ENCODE measurements around the gene KIAA0513.
A peak's percentile ranks its signal among the peaks of the same experiment; 100 is the strongest.
"Not testable (repeated sequence)": the region's sequence is repeated elsewhere in the genome, so short reads cannot be mapped to it uniquely, and the experiment has no call there.

Gene KIAA0513

DNA sequence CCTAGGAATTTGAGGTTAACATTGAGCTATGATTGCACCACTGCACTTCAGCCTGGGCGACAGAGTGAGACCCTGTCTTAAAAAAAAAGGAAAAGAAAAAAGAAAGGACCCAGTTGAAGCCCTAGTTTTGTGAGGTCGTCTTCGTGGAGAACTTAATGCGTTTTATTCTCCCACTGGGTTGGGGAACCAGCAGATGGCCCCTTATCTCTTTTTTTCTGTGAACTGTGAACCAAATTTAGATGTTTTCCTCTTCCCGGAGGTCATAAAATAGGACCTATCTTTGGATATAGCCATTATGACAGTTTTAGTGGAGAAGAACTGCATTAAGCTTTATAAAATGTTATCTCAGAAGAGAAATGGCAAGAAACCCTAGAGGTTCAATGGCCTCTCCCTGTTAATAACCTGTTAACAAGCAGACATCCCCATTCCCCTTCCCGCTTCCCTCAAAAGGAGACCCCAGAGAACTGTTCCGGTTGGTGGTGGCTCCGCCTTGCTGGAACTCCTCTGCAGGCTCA is 23.5 kb downstream of the KIAA0513 start:
- TF ChIP-seq, protein P1, sequence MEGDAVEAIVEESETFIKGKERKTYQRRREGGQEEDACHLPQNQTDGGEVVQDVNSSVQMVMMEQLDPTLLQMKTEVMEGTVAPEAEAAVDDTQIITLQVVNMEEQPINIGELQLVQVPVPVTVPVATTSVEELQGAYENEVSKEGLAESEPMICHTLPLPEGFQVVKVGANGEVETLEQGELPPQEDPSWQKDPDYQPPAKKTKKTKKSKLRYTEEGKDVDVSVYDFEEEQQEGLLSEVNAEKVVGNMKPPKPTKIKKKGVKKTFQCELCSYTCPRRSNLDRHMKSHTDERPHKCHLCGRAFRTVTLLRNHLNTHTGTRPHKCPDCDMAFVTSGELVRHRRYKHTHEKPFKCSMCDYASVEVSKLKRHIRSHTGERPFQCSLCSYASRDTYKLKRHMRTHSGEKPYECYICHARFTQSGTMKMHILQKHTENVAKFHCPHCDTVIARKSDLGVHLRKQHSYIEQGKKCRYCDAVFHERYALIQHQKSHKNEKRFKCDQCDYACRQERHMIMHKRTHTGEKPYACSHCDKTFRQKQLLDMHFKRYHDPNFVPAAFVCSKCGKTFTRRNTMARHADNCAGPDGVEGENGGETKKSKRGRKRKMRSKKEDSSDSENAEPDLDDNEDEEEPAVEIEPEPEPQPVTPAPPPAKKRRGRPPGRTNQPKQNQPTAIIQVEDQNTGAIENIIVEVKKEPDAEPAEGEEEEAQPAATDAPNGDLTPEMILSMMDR (IDR thresholded peaks at IDR 0.05; ENCODE audit: low read depth, low read length, missing control alignments): no peak
- DNase-seq: no peak
- Histone ChIP-seq H3K4me3 (ENCODE audit: low read depth, low read length) (no peak overlapping the region), H3K36me3 (replicated peaks) (no peaks in the 10 kb centered on the region), H3K27me3 (replicated peaks) (no peaks in the 10 kb centered on the region), H3K27ac (peak overlapping the region; percentile 23)
- in situ Hi-C loops (cut with HindIII; ENCODE audit: low pct_ligation_motif_present, low sequenced_read_pairs): no loop called here

DNA sequence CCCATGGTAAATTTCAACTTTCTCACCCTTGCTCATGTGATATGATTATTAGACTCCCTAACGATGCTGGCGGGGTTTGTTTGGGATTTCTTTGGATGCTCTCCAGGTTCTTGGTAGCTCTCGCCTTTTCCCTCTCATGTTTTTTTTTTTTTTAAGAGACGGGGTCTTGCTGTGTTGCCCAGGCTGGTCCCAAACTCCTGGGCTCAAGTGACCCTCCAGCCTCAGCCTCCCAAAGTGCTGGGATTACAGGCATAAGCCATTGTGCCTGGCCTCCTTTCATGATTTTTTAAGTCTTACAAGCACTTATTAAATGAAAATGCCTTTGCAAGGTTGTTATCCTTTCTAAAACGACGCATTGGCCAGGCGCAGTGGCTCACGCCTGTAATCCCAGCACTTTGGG is 24.1 kb downstream of the KIAA0513 start:
- TF ChIP-seq, protein P1 (IDR thresholded peaks at IDR 0.05; ENCODE audit: low read depth, low read length, missing control alignments): no peak

DNA sequence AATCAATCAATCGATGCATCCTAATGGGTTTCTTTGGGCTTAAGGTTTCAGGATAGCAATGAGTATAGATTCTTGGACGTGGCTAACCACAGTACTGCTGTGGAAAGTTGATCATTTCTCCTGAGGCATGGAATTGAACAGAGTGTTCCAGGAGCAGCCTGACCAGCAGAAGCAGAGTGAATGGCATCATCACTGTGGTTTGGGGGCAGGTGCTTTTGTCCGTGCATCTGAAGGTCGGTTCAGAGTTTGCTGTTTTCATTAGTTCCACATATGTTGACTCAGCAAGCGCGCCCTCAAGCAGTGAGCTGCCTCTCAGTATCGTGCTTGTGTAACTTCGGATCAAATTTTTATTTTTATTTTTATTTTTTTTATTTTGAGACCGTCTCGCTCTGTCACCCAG is 24.9 kb downstream of the KIAA0513 start:
- in situ Hi-C loops (cut with HindIII; ENCODE audit: low pct_ligation_motif_present, low sequenced_read_pairs): no loop called here
- H3K36me3 ChIP-seq (replicated peaks): no peaks in the 10 kb centered on the region
- no peak overlapping the region for H3K27ac ChIP-seq
- H3K4me3 ChIP-seq (ENCODE audit: low read depth, low read length): no peak overlapping the region
- TF ChIP-seq, protein P1 (IDR thresholded peaks at IDR 0.05; ENCODE audit: low read depth, low read length, missing control alignments): no peak
- H3K27me3 ChIP-seq (replicated peaks): no peaks in the 10 kb centered on the region
- DNase-seq: no peak

More for the DNA sequence above, 24.1 kb downstream of the KIAA0513 start:
- no peak overlapping the region for H3K4me3 ChIP-seq (ENCODE audit: low read depth, low read length)
- no peak for DNase-seq
- in situ Hi-C loops (cut with HindIII; ENCODE audit: low pct_ligation_motif_present, low sequenced_read_pairs): no loop called here
- H3K27ac ChIP-seq: no peak overlapping the region
- no peaks in the 10 kb centered on the region for H3K36me3 ChIP-seq (replicated peaks)
- H3K27me3 ChIP-seq (replicated peaks): no peaks in the 10 kb centered on the region

DNA sequence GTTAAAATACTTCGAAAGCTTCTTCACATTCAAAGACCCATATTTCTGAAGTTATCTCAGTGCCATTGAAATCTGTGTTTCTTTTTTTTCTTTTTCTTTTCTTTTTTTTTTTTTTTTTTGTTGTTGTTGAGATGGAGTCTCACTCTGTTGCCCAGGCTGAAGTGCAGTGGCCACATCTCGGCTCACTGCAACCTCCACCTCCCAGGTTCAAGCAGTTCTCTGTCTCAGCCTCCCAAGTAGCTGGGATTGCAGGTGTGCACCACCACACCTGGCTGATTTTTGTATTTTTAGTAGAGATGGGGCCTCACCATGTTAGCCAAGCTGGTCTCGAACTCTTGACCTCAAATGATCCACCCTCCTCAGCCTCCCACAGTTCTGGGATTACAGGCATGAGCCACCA is 26.7 kb downstream of the KIAA0513 start:
- H3K27me3 ChIP-seq (replicated peaks); in situ Hi-C loops (cut with HindIII; ENCODE audit: low pct_ligation_motif_present, low sequenced_read_pairs); H3K4me3 ChIP-seq (ENCODE audit: low read depth, low read length); H3K27ac ChIP-seq; DNase-seq; H3K36me3 ChIP-seq (replicated peaks): not testable (repeated sequence)

DNA sequence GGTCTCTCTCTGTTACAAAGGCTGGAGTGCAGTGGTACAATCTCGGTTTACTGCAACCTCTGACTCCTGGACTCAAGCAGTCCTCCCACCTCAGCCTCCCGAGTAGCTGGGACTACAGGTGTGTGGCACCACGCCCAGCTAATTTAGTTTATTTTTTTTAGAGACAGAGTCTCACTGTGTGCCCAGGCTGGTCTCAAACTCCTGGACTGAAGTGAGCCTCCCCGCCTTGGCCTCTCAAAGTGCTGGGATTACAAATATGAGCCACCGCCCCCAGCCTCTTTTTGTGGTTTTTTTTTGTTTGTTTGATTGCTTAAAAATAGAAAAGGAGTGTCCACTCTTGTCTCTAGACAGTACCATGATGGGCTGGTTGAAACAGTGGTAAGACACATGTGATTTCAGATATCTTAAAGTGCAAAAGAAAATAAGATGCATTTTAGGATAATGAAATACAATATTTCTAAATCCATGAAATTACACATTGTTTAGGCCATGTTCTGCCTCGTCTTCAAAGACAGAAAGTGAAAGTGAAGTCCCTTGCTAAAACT is 27.4 kb downstream of the KIAA0513 start:
- Histone ChIP-seq H3K36me3 (replicated peaks) (no peaks in the 10 kb centered on the region), H3K27ac (peak overlapping the region; percentile 71), H3K4me3 (ENCODE audit: low read depth, low read length) (peak overlapping the region; percentile 39), H3K27me3 (replicated peaks) (no peaks in the 10 kb centered on the region)
- in situ Hi-C loops (cut with HindIII; ENCODE audit: low pct_ligation_motif_present, low sequenced_read_pairs): no loop called here
- DNase-seq: no peak
- TF ChIP-seq, protein P1 (IDR thresholded peaks at IDR 0.05; ENCODE audit: low read depth, low read length, missing control alignments): no peak

DNA sequence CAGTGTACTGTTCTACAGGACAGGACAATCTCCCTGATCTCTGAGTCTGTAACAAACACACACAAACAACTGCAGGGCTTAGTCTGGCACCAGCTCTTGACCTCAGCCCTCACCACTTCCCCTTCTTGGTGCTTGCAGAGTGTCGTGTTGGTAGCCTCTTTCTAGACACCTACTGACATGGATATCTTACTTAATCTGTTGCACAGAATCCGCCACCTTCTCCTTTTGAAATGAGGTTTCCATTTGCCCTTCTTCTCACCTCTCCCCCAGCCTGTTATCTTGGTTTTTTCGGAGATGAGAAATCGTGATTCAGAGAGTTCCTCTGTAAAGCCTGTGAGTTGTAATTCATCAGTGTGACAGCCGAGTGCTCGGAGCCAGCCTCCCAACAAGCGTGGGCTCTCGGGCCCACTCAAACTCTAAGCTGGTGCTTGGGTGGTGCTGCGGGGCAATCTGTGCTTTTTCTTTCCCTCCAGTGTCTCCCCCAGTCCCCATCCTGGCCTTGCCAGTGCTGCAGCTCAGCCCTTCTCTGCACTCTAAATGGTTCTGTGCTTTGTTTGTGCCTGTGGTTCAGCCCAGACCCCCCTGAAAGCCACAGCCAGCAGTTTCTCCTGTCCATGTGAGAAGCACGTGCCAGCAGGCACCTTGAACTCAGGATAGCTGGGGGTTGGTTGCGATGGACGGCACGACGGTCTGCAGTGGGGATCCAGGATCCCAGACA is 28.1 kb downstream of the KIAA0513 start:
- Histone ChIP-seq H3K27me3 (replicated peaks) (no peaks in the 10 kb centered on the region), H3K27ac (peak overlapping the region; percentile 71), H3K4me3 (ENCODE audit: low read depth, low read length) (peak overlapping the region; percentile 39), H3K36me3 (replicated peaks) (no peaks in the 10 kb centered on the region)
- peak; percentile 62 for DNase-seq
- in situ Hi-C loops (cut with HindIII; ENCODE audit: low pct_ligation_motif_present, low sequenced_read_pairs): no loop called here
- TF ChIP-seq, protein P1 (IDR thresholded peaks at IDR 0.05; ENCODE audit: low read depth, low read length, missing control alignments): no peak
